ENCODE measurements around the gene DNAJC5G.

DNA sequence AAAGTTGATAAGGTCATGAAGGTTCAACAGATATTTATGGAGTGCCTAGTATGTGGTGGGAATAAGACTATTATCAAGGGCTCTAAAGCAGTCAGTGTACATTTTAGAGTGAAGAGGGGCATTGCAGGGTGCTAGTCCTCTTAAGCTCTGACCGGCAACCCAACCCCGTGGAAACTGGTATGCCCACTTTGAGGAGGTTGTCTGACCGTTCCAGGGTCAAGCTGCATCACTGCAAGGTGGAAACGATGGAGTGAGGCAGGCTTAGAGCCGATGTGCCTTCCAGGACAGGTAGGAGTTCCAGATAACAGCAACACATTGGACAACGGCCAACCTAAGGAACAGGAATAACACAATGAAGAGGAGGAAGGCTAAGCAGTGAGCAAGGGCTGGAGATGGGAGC, 34.4 kb downstream of the DNAJC5G start:
- TF ChIP-seq CTCF (conservative IDR thresholded peaks at IDR 0.05; ENCODE audit: low read depth, low read length) (no peak), EZH2phosphoT487 (IDR thresholded peaks at IDR 0.05; ENCODE audit: borderline replicate concordance, low read length) (no peak)

All from PC-3 (cell line).